Gastrocnemius medialis (tissue), 4 donors: Measurements from ENCODE around the gene MACROD1.

Experiments
- POLR2A ChIP-seq, 2 donors: fragments of 450-650 bp; IDR thresholded peaks; one replicate each; pipeline ENCODE4 v1.6.1; 2017; ENCODE audit warnings: antibody characterized with exemption in 2 of 2, mild to moderate bottlenecking in 2 of 2, moderate library complexity in 2 of 2
- TF ChIP-seq, protein P1 (sequence below), 5 experiments: fragments of 450-650 bp in 3 of 5; fragments of 200-600 bp in 2 of 5; sonication (generic) in 2 of 5; IDR thresholded peaks in 4 of 5; conservative IDR thresholded peaks in 1 of 5; 1 replicate in 4 of 5; 2 replicates in 1 of 5; pipeline ENCODE4 v1.5.1; 2016 to 2019; ENCODE audit warnings: antibody characterized with exemption in 5 of 5, mild to moderate bottlenecking in 3 of 5, moderate library complexity in 3 of 5

DNA sequence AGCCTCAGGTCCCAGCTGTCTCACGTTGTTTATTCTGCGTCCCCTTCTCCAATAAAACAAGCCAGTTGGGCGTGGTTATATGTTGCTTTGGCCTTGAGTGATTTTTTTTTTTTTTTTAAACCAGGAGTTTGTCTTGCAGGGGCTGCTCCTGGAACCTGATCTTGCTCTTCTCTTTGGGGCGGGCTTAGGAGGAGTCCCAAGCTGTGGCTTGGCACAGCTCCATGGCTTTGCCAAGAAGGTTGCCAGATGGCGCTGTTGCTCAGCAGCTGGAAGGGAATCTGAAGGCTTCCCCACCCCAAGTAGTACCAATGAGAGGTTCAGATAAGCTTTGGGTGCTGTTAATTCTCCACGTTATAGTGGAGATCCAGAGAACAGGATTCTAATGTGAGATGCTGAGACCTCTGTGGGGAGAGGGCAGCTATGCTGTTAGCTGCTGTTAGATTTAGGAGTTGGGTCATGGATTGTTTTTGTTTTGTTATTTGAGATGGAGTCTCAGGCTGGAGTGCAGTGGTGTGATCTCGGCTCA lies 38.6 kb upstream of the MACROD1 start:
- TF ChIP-seq, protein P1, sequence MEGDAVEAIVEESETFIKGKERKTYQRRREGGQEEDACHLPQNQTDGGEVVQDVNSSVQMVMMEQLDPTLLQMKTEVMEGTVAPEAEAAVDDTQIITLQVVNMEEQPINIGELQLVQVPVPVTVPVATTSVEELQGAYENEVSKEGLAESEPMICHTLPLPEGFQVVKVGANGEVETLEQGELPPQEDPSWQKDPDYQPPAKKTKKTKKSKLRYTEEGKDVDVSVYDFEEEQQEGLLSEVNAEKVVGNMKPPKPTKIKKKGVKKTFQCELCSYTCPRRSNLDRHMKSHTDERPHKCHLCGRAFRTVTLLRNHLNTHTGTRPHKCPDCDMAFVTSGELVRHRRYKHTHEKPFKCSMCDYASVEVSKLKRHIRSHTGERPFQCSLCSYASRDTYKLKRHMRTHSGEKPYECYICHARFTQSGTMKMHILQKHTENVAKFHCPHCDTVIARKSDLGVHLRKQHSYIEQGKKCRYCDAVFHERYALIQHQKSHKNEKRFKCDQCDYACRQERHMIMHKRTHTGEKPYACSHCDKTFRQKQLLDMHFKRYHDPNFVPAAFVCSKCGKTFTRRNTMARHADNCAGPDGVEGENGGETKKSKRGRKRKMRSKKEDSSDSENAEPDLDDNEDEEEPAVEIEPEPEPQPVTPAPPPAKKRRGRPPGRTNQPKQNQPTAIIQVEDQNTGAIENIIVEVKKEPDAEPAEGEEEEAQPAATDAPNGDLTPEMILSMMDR (IDR thresholded peaks at IDR 0.05 in 4 of 5, conservative IDR thresholded peaks at IDR 0.05 in 1 of 5) = peak; percentile 55 to 80 (median 69)
- no peak for TF ChIP-seq POLR2A (IDR thresholded peaks at IDR 0.05)
